B cell (primary cell): ENCODE results near the gene SPACA9.

Experiments
- CTCF ChIP-seq: fragments of 200-600 bp; IDR thresholded peaks from one replicate; pipeline ENCODE4 v1.8.0; 2022; ENCODE audit warnings: antibody characterized with exemption, mild to moderate bottlenecking
- EZH2 ChIP-seq: IDR thresholded peaks from 2 replicates; pipeline ENCODE4 v1.6.1; 2012; ENCODE audit warnings: borderline replicate concordance, low read depth, mild to moderate bottlenecking, moderate library complexity, low read length; ENCODE audit not compliant: insufficient read depth, poor library complexity, severe bottlenecking

GRCh38 chr9:132854832-132855231 lies 23.9 kb upstream of the SPACA9 start:
- no peak for TF ChIP-seq CTCF
- TF ChIP-seq EZH2, result no peak
